GM18502 (cell line): Measurements from ENCODE around the gene MBP.

Source experiments
- ATAC-seq: cut with Tn5 transposase; IDR thresholded peaks from one replicate; pipeline ENCODE4 v1.9.1; 2021; ENCODE audit warnings: mild to moderate bottlenecking; ENCODE audit not compliant: unreplicated experiment, poor library complexity

MBP gene

GRCh38 chr18:77013811-77014521, 118.6 kb downstream of the MBP start:
- ATAC-seq = no peak

GRCh38 chr18:77012806-77013541, 119.6 kb downstream of the MBP start:
- ATAC-seq = no peak

GRCh38 chr18:77012120-77012519, 120.5 kb downstream of the MBP start:
- no peak for ATAC-seq

- no peak for ATAC-seq
Measured at GRCh38 chr18:77009675-77010074, 122.9 kb downstream of the MBP start.

GRCh38 chr18:77008576-77009315, 123.8 kb downstream of the MBP start:
- ATAC-seq = no peak

GRCh38 chr18:77008006-77008405, 124.6 kb downstream of the MBP start:
- no peak for ATAC-seq

GRCh38 chr18:77007251-77007650, 125.3 kb downstream of the MBP start:
- no peak for ATAC-seq

GRCh38 chr18:77006305-77007175, 126.0 kb downstream of the MBP start:
- no peak for ATAC-seq

- ATAC-seq = no peak
Measured at GRCh38 chr18:77005651-77006195, 126.9 kb downstream of the MBP start.

GRCh38 chr18:77004555-77005380, 127.8 kb downstream of the MBP start:
- no peak for ATAC-seq

- no peak for ATAC-seq
Measured at GRCh38 chr18:77003316-77003715, 129.3 kb downstream of the MBP start.

GRCh38 chr18:77002496-77002895, 130.1 kb downstream of the MBP start:
- no peak for ATAC-seq

GRCh38 chr18:77001979-77002378, 130.6 kb downstream of the MBP start:
- ATAC-seq = no peak

- no peak for ATAC-seq
Measured at GRCh38 chr18:77001041-77001440, 131.5 kb downstream of the MBP start.

- peak; percentile 56 for ATAC-seq
Measured at GRCh38 chr18:77000527-77000926, 132.1 kb downstream of the MBP start.

- ATAC-seq = no peak
Measured at GRCh38 chr18:76999077-76999476, 133.5 kb downstream of the MBP start.

- no peak for ATAC-seq
Measured at GRCh38 chr18:76997951-76998808, 134.4 kb downstream of the MBP start.

GRCh38 chr18:76996429-76996828, 136.2 kb downstream of the MBP start:
- ATAC-seq = no peak
